ENCODE results near the gene MALRD1. TPM values are rescaled to one million over a fixed set of nuclear protein-coding genes. Genes with fewer than 3 reads are reported as not detected.

Gene MALRD1
- total RNA-seq, 1 experiment from 2014 or later = 0.50 TPM

DNA sequence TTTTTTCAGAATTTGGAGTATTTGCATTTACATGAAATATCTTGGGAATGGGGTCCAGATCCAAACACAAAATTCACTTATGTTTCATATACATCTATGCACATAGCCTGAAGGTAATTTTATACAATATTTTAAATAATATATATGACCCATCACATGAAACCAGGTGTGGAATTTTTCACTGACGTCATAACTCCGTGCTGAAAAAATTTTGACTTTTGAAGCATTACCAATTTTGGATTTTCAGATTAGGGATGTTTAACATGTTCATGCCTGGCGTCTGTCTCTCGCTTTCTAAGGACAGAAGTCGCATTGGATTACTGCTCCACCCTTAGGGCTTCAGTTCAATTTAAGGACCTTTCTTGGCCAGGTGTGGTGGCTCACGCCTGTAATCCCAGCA lies 418.1 kb downstream of the MALRD1 start:
- H3K9me3 Mint-ChIP-seq = peaks cover 4% of the 10 kb centered on the region
- H3K27ac Mint-ChIP-seq = no peak overlapping the region
- H3K4me1 Mint-ChIP-seq = no peaks in the 10 kb centered on the region
- H3K4me3 Mint-ChIP-seq = no peak overlapping the region
- no peaks in the 10 kb centered on the region for H3K36me3 Mint-ChIP-seq
- POLR2A ChIA-PET = no interaction called here
- ATAC-seq (no peak), DNase-seq (ENCODE audit: low spot score) (no peak)
- H3K27me3 Mint-ChIP-seq (ENCODE audit: low read depth) = no peaks in the 10 kb centered on the region
- CTCF ChIA-PET = no interaction called here
- TF ChIP-seq, protein P1, sequence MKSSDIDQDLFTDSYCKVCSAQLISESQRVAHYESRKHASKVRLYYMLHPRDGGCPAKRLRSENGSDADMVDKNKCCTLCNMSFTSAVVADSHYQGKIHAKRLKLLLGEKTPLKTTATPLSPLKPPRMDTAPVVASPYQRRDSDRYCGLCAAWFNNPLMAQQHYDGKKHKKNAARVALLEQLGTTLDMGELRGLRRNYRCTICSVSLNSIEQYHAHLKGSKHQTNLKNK (CRISPR knock-in tag; IDR thresholded peaks at IDR 0.05) = no peak
- TF ChIP-seq, protein P2, sequence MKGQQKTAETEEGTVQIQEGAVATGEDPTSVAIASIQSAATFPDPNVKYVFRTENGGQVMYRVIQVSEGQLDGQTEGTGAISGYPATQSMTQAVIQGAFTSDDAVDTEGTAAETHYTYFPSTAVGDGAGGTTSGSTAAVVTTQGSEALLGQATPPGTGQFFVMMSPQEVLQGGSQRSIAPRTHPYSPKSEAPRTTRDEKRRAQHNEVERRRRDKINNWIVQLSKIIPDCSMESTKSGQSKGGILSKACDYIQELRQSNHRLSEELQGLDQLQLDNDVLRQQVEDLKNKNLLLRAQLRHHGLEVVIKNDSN (CRISPR knock-in tag; IDR thresholded peaks at IDR 0.05) = no peak
- TF ChIP-seq, protein P3, sequence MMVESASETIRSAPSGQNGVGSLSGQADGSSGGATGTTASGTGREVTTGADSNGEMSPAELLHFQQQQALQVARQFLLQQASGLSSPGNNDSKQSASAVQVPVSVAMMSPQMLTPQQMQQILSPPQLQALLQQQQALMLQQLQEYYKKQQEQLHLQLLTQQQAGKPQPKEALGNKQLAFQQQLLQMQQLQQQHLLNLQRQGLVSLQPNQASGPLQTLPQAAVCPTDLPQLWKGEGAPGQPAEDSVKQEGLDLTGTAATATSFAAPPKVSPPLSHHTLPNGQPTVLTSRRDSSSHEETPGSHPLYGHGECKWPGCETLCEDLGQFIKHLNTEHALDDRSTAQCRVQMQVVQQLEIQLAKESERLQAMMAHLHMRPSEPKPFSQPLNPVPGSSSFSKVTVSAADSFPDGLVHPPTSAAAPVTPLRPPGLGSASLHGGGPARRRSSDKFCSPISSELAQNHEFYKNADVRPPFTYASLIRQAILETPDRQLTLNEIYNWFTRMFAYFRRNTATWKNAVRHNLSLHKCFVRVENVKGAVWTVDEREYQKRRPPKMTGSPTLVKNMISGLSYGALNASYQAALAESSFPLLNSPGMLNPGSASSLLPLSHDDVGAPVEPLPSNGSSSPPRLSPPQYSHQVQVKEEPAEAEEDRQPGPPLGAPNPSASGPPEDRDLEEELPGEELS (CRISPR knock-in tag; IDR thresholded peaks at IDR 0.05) = no peak

DNA sequence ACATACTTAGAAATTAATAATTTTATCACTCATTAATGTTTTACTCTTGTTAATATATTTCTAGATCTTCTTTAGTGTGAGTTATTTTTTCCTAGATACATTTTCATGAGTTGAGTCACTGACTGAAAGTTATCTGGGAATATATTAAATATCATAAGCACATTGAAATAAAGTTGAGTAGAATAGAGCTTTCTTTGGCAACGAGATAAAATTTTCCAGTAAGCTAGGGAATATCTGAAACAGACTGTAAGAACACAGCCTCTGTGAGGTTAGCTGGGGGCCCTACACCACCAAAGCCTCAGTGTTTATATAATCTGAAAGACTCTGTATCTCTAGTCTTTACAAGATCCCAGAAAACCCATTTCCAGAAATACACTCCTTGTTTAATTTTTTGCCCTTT lies 419.8 kb downstream of the MALRD1 start:
- Mint-ChIP-seq H3K4me1 (no peaks in the 10 kb centered on the region), H3K36me3 (no peaks in the 10 kb centered on the region), H3K9me3 (peaks cover 4% of the 10 kb centered on the region), H3K4me3 (no peak overlapping the region), H3K27me3 (ENCODE audit: low read depth) (no peaks in the 10 kb centered on the region), H3K27ac (no peak overlapping the region)
- ChIA-PET CTCF (no interaction called here), POLR2A (no interaction called here)
- TF ChIP-seq, protein P4, sequence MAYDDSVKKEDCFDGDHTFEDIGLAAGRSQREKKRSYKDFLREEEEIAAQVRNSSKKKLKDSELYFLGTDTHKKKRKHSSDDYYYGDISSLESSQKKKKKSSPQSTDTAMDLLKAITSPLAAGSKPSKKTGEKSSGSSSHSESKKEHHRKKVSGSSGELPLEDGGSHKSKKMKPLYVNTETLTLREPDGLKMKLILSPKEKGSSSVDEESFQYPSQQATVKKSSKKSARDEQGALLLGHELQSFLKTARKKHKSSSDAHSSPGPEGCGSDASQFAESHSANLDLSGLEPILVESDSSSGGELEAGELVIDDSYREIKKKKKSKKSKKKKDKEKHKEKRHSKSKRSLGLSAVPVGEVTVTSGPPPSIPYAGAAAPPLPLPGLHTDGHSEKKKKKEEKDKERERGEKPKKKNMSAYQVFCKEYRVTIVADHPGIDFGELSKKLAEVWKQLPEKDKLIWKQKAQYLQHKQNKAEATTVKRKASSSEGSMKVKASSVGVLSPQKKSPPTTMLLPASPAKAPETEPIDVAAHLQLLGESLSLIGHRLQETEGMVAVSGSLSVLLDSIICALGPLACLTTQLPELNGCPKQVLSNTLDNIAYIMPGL (CRISPR knock-in tag; IDR thresholded peaks at IDR 0.05) = no peak
- no peak for TF ChIP-seq MYBL2 (CRISPR knock-in tag; IDR thresholded peaks at IDR 0.05)
- ATAC-seq (no peak), DNase-seq (ENCODE audit: low spot score) (no peak)

DNA sequence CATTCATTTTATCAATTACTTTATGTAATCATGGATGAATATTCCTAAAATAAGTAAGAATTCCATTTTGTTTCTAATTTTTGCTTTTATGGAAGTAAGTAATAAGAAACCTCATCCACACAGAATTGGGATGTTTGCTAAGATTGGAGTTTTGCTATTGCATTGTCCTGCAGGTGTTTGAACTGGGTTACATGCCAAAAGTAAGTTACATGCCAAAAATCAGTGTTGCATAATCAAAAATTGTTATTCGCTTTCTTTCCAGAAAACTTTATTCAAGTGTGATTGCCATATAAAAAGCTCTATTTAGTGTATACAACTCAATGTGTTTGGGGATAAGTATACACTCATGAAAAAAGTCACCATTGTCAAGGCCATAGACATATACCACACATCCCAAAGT lies 420.9 kb downstream of the MALRD1 start:
- H3K27me3 Mint-ChIP-seq (ENCODE audit: low read depth) = no peaks in the 10 kb centered on the region
- CTCF ChIA-PET = no interaction called here
- H3K36me3 Mint-ChIP-seq = no peaks in the 10 kb centered on the region
- ATAC-seq (no peak), DNase-seq (ENCODE audit: low spot score) (no peak)
- H3K4me1 Mint-ChIP-seq = no peaks in the 10 kb centered on the region
- POLR2A ChIA-PET = no interaction called here
- no peak overlapping the region for H3K4me3 Mint-ChIP-seq
- H3K27ac Mint-ChIP-seq = no peak overlapping the region
- TF ChIP-seq, protein P4 (CRISPR knock-in tag; IDR thresholded peaks at IDR 0.05) = no peak
- TF ChIP-seq, protein P2 (CRISPR knock-in tag; IDR thresholded peaks at IDR 0.05) = no peak
- TF ChIP-seq HMGA2 (CRISPR knock-in tag; IDR thresholded peaks at IDR 0.05) (no peak), ZNF263 (CRISPR knock-in tag; IDR thresholded peaks at IDR 0.05; ENCODE audit: low read depth) (no peak), ATF1 (CRISPR knock-in tag; IDR thresholded peaks at IDR 0.05) (no peak), SOX15 (CRISPR knock-in tag; IDR thresholded peaks at IDR 0.05) (no peak), ZNF423 (CRISPR knock-in tag; IDR thresholded peaks at IDR 0.05) (no peak)
- TF ChIP-seq, protein P5, sequence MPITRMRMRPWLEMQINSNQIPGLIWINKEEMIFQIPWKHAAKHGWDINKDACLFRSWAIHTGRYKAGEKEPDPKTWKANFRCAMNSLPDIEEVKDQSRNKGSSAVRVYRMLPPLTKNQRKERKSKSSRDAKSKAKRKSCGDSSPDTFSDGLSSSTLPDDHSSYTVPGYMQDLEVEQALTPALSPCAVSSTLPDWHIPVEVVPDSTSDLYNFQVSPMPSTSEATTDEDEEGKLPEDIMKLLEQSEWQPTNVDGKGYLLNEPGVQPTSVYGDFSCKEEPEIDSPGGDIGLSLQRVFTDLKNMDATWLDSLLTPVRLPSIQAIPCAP (CRISPR knock-in tag; IDR thresholded peaks at IDR 0.05) = no peak
- TF ChIP-seq, protein P6, sequence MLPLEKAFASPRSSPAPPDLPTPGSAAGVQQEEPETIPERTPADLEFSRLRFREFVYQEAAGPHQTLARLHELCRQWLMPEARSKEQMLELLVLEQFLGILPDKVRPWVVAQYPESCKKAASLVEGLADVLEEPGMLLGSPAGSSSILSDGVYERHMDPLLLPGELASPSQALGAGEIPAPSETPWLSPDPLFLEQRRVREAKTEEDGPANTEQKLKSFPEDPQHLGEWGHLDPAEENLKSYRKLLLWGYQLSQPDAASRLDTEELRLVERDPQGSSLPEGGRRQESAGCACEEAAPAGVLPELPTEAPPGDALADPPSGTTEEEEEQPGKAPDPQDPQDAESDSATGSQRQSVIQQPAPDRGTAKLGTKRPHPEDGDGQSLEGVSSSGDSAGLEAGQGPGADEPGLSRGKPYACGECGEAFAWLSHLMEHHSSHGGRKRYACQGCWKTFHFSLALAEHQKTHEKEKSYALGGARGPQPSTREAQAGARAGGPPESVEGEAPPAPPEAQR (CRISPR knock-in tag; IDR thresholded peaks at IDR 0.05) = no peak
- TF ChIP-seq, protein P7, sequence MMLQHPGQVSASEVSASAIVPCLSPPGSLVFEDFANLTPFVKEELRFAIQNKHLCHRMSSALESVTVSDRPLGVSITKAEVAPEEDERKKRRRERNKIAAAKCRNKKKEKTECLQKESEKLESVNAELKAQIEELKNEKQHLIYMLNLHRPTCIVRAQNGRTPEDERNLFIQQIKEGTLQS (CRISPR knock-in tag; conservative IDR thresholded peaks at IDR 0.05) = no peak
- peaks cover 4% of the 10 kb centered on the region for H3K9me3 Mint-ChIP-seq
